Suprapubic skin (tissue), 4 donors: ENCODE data around the gene ECE1. TPM values are rescaled to one million over a fixed set of nuclear protein-coding genes. Genes with fewer than 3 reads are reported as not detected.

ENCODE experiments used
- DNase-seq, 2 donors: peaks; one replicate each; pipeline ENCODE4 v3.0.0-alpha.2; 2019; ENCODE audit warnings: low spot score in 2 of 2
- H3K27ac ChIP-seq: fragments of 200-600 bp; sonication (generic); one replicate; pipeline ENCODE4 v1.5.1; 2019
- H3K27me3 ChIP-seq: fragments of 200-600 bp; sonication (generic); one replicate; pipeline ENCODE4 v1.5.1; 2019
- H3K36me3 ChIP-seq: fragments of 200-600 bp; sonication (generic); one replicate; pipeline ENCODE4 v1.5.1; 2019
- H3K4me1 ChIP-seq: fragments of 200-600 bp; sonication (generic); one replicate; pipeline ENCODE4 v1.5.1; 2019
- H3K4me3 ChIP-seq: fragments of 200-600 bp; sonication (generic); one replicate; pipeline ENCODE4 v1.5.1; 2019; ENCODE audit warnings: mild to moderate bottlenecking
- H3K9me3 ChIP-seq: fragments of 200-600 bp; sonication (generic); one replicate; pipeline ENCODE4 v1.5.1; 2019
- EP300 ChIP-seq: sonication (generic); formaldehyde crosslinking; IDR thresholded peaks from one replicate; pipeline ENCODE4 v1.6.1; 2017; ENCODE audit warnings: antibody characterized with exemption
- POLR2A ChIP-seq, 2 donors: fragments of 450-650 bp; IDR thresholded peaks; one replicate each; pipeline ENCODE4 v1.6.1; 2017; ENCODE audit warnings: antibody characterized with exemption in 2 of 2, mild to moderate bottlenecking in 2 of 2, moderate library complexity in 2 of 2
- POLR2AphosphoS5 ChIP-seq, 3 donors: sonication (generic); formaldehyde crosslinking; IDR thresholded peaks; one replicate each; pipeline ENCODE4 v1.6.1; 2017; ENCODE audit warnings: antibody characterized with exemption in 3 of 3
- WGBS: methylation state at CpG from one replicate; pipeline ENCODE4 v1.1.5; 2018; 5-methylcytosine and 5-hydroxymethylcytosine counted together
- total RNA-seq, 4 donors: library from RNA; depleted of rRNA; stranded (reverse); fragments of >200 nt; gene quantifications; one replicate each; pipeline ENCODE4 v1.1.0, GENCODE V29; 2016
- TF ChIP-seq, protein P1 (sequence below), 2 donors: fragments of 200-600 bp in 1 of 2; fragments of 450-650 bp in 1 of 2; sonication (generic) in 1 of 2; IDR thresholded peaks; one replicate each; pipeline ENCODE4 v1.5.1; 2016 to 2019; ENCODE audit warnings: antibody characterized with exemption in 2 of 2, mild to moderate bottlenecking in 1 of 2, moderate library complexity in 1 of 2

ECE1 gene
- total RNA-seq, 4 donors from 2014 or later: 40.8 to 64.2 (median 55.3) TPM

DNA sequence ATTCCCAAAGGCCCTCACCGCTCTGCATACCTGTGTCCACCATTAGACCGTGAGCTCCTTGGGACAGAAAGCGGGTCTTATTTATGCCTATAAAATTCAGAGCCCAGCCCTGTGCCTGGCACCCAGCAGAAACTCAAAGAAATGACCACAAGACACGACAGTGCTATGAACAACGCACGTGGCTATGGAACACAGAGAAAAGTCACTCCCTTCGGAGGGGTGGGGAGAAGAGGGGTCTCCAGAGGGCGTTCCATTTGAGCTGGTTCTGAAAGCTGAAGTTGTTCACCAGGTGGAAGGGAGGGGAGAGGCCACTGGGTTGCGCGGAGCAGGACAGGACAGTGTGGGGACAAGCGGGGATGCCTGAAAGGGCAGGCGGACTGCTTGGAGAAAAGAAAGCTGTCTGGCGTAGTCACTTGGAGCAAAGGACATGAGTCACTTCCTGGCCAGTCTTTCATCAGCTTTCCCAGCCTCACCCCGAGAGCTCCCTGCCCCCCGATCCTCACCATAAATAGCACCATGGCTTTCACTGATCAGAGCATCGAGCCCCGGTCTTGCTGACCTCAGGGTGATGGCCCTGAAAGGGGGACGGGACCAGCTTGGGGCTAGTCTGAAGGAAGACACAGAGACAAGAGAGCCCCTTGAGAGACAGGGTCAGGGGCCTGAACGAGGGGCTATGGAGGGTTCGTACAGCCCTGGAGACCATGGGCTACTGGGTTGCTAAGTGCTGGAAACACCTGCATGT, 28.5 kb downstream of the ECE1 start:
- Histone ChIP-seq H3K36me3 (peaks cover 25% of the 10 kb centered on the region), H3K4me1 (peaks cover 46% of the 10 kb centered on the region), H3K4me3 (peak overlapping the region; percentile 7), H3K27me3 (no peaks in the 10 kb centered on the region), H3K27ac (peak overlapping the region; percentile 91), H3K9me3 (no peaks in the 10 kb centered on the region)
- peak; percentile 87 to 89 for DNase-seq
- WGBS: 52% methylated on average over 20 of the region's 20 CpGs
- TF ChIP-seq POLR2AphosphoS5 (IDR thresholded peaks at IDR 0.05) (peak in 1 of 3 donors; percentile 61), POLR2A (IDR thresholded peaks at IDR 0.05) (no peak)

DNA sequence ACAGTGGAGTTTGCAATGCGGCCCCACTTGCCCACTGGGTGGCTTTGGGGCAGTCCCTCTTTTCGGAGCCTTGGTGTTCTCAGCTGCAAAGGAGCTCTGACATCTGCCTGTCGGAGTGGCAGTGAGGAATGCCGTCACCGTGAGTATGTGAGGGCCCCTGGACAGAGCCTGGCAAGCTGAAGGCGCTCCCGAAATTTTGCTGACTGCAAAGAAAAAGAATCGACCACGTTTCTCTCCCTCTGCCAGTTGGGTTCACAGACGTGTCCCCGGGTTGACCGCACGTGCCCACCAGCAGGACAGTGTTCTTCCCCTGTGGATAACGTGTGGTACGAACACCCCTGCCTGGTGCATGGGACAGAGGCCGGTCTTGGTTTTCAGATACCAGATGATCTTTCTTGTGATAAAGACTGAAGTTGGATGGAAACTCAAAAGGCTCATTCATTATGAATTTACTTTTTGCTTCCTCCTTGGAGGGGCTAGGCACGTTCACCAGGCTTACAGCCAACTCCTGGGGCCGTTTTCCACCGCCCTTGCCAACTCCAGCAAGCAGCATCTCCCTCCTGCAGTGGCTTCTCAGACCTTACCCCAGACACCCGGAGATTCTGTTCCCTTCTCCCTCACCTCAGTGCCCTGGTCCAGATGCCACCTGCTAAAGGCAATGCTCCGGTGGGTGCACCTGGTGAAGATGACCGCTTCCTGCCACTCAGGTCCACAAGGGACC, 29.7 kb downstream of the ECE1 start:
- WGBS: 68% methylated on average over 22 of the region's 22 CpGs
- H3K36me3 ChIP-seq: peaks cover 33% of the 10 kb centered on the region

GRCh38 chr1:21259316-21260076, 30.8 kb downstream of the ECE1 start:
- 72% methylated on average over 5 of the region's 5 CpGs for WGBS
- H3K4me1 ChIP-seq: peaks cover 58% of the 10 kb centered on the region
- no peak for DNase-seq
- H3K27me3 ChIP-seq: no peaks in the 10 kb centered on the region
- no peaks in the 10 kb centered on the region for H3K9me3 ChIP-seq
- H3K27ac ChIP-seq: no peak overlapping the region
- H3K4me3 ChIP-seq: no peak overlapping the region
- TF ChIP-seq POLR2AphosphoS5 (IDR thresholded peaks at IDR 0.05): no peak
- TF ChIP-seq, protein P1, sequence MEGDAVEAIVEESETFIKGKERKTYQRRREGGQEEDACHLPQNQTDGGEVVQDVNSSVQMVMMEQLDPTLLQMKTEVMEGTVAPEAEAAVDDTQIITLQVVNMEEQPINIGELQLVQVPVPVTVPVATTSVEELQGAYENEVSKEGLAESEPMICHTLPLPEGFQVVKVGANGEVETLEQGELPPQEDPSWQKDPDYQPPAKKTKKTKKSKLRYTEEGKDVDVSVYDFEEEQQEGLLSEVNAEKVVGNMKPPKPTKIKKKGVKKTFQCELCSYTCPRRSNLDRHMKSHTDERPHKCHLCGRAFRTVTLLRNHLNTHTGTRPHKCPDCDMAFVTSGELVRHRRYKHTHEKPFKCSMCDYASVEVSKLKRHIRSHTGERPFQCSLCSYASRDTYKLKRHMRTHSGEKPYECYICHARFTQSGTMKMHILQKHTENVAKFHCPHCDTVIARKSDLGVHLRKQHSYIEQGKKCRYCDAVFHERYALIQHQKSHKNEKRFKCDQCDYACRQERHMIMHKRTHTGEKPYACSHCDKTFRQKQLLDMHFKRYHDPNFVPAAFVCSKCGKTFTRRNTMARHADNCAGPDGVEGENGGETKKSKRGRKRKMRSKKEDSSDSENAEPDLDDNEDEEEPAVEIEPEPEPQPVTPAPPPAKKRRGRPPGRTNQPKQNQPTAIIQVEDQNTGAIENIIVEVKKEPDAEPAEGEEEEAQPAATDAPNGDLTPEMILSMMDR (IDR thresholded peaks at IDR 0.05): no peak
- TF ChIP-seq POLR2A (IDR thresholded peaks at IDR 0.05): no peak
- no peak for TF ChIP-seq EP300
- peaks cover 35% of the 10 kb centered on the region for H3K36me3 ChIP-seq

More for the DNA sequence above, 29.7 kb downstream of the ECE1 start:
- DNase-seq: no peak
- Histone ChIP-seq H3K4me1 (peaks cover 47% of the 10 kb centered on the region), H3K4me3 (no peak overlapping the region), H3K9me3 (no peaks in the 10 kb centered on the region), H3K27me3 (no peaks in the 10 kb centered on the region), H3K27ac (peak overlapping the region; percentile 91)
- TF ChIP-seq POLR2A (IDR thresholded peaks at IDR 0.05): no peak
- TF ChIP-seq EP300: no peak
- TF ChIP-seq, protein P1 (IDR thresholded peaks at IDR 0.05): no peak
- TF ChIP-seq POLR2AphosphoS5 (IDR thresholded peaks at IDR 0.05): no peak

DNA sequence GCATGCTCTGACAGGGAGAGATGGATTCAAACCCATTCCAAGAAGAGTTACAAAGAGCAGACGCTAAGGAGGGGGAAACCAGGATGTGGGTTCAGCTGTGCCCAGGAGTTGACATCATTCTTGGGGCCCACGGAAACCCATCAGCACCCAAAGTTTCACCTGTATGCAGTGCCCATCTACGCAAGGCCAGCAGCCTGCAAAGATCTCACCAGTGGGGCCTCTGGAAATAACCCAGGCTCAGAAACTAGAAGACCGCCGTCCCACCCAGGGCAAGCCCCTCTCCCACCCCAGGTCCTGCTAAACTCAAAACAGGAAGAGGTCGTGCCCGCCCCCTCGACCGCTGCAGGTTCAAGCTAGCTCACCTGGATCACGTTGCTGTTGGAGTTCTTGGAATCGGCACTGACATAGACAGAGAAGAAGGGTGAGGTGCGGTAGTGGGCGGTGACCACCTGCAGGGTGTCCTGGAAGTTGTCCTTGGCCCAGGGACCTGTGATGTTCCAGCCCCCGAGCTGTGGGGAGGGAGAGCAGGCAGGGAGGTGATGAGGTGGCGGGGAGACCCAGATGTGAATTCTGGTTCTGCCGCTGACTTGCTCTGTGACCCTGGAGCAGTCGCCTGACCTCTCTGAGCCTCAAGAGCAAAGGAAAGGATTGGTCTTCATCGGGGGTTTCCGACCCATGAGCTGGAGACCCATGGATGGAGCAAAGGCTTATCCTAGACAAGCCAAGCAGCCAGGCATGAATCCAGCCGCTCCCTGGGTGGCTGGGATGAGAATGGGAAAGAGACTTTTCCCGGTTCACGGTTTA, 31.7 kb downstream of the ECE1 start:
- Histone ChIP-seq H3K27me3 (no peaks in the 10 kb centered on the region), H3K4me3 (no peak overlapping the region), H3K4me1 (peaks cover 64% of the 10 kb centered on the region), H3K27ac (peak overlapping the region; percentile 28), H3K36me3 (peaks cover 35% of the 10 kb centered on the region), H3K9me3 (no peaks in the 10 kb centered on the region)
- no peak for DNase-seq
- TF ChIP-seq, protein P1 (IDR thresholded peaks at IDR 0.05): no peak
- TF ChIP-seq EP300 (no peak), POLR2AphosphoS5 (IDR thresholded peaks at IDR 0.05) (no peak), POLR2A (IDR thresholded peaks at IDR 0.05) (no peak)
- WGBS: 82% methylated on average over 22 of the region's 22 CpGs

GRCh38 chr1:21257431-21258135, 32.7 kb downstream of the ECE1 start:
- no peak overlapping the region for H3K4me3 ChIP-seq
- H3K9me3 ChIP-seq: no peaks in the 10 kb centered on the region
- peak overlapping the region; percentile 28 for H3K27ac ChIP-seq
- WGBS: 47% methylated on average over 5 of the region's 13 CpGs
- peaks cover 61% of the 10 kb centered on the region for H3K4me1 ChIP-seq
- no peak for DNase-seq
- no peak for TF ChIP-seq POLR2A (IDR thresholded peaks at IDR 0.05)
- TF ChIP-seq EP300: no peak
- TF ChIP-seq, protein P1 (IDR thresholded peaks at IDR 0.05): no peak
- no peak for TF ChIP-seq POLR2AphosphoS5 (IDR thresholded peaks at IDR 0.05)
- H3K36me3 ChIP-seq: peaks cover 35% of the 10 kb centered on the region
- no peaks in the 10 kb centered on the region for H3K27me3 ChIP-seq
